ENCODE results near the gene GID4. TPM values are rescaled to one million over a fixed set of nuclear protein-coding genes. Genes with fewer than 3 reads are reported as not detected.

GID4 gene
- total and polyA plus RNA-seq, 8 donors: 2.7 to 9.6 (median 5.6) TPM

- Histone ChIP-seq H3K9me3 (no peaks in the 10 kb centered on the region), H3K4me3 (no peak overlapping the region), H3K27ac (no peak overlapping the region), H3K27me3 (no peaks in the 10 kb centered on the region), H3K4me1 (peaks cover 0 to 15% (median 0%) of the 10 kb centered on the region in 3 donors), H3K36me3 (no peaks in the 10 kb centered on the region)
- 13 to 20% methylated on average over 5 of the region's 5 CpGs for WGBS, 2 donors
- FAIRE-seq: peak; percentile 71
- peak; percentile 25 to 50 (median 36) for TF ChIP-seq CTCF (IDR thresholded peaks at IDR 0.05)
- DNase-seq: peak in 3 of 6 donors; percentile 53 to 60 (median 59)
- peak; percentile 93 to 97 (median 94) for ATAC-seq
- intact Hi-C loops (cut with DNase I): loop anchor here in 2 of 3 donors (10.0 kb wide), 2 partner anchors 139 to 359 kb away; no protein-coding TSS in a partner anchor
Measured at GRCh38 chr17:18033442-18034099, 5.6 kb upstream of the GID4 start.

GRCh38 chr17:18035704-18036103 lies 3.5 kb upstream of the GID4 start:
- DNase-seq (no peak), ATAC-seq (no peak), FAIRE-seq (no peak)
- Histone ChIP-seq H3K4me3 (no peak overlapping the region), H3K4me1 (peaks cover 0 to 22% (median 6%) of the 10 kb centered on the region in 3 donors), H3K9me3 (no peaks in the 10 kb centered on the region), H3K36me3 (no peaks in the 10 kb centered on the region), H3K27me3 (no peaks in the 10 kb centered on the region), H3K27ac (no peak overlapping the region)
- intact Hi-C loops (cut with DNase I): loop anchor here in 2 of 3 donors (10.0 kb wide), 2 partner anchors 141 to 361 kb away; no protein-coding TSS in a partner anchor
- no peak for TF ChIP-seq CTCF (IDR thresholded peaks at IDR 0.05)
- WGBS, 2 donors: 32 to 40% methylated on average over 2 of the region's 2 CpGs

DNA sequence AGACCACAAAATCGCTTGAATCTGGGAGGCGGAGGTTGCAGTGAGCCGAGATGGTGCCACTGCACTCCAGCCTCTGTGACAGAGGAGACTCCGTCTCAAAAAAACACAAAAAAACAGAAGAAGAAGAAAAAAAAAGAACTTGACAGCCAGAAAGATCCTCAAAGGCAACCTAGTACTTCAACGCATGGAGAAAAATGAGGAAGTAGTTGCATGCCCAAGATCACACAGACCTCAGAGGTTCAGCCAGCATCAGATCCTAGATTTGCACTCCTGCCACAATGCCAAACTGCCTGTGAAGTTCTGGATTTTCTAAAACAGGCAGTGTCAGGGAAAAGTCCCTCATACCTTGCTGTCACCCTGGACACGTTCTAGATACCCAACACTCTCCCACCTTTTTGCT lies 1.7 kb upstream of the GID4 start:
- ATAC-seq (no peak), FAIRE-seq (no peak), DNase-seq (no peak)
- no peak overlapping the region for H3K27ac ChIP-seq
- intact Hi-C loops (cut with DNase I): loop anchor here in 2 of 3 donors (10.0 kb wide), 2 partner anchors 143 to 363 kb away; no protein-coding TSS in a partner anchor
- no peak for TF ChIP-seq CTCF (IDR thresholded peaks at IDR 0.05)
- no peaks in the 10 kb centered on the region for H3K36me3 ChIP-seq
- no peaks in the 10 kb centered on the region for H3K27me3 ChIP-seq
- WGBS, 2 donors: 68 to 74% methylated on average over 6 of the region's 6 CpGs
- H3K9me3 ChIP-seq: no peaks in the 10 kb centered on the region
- peaks cover 0 to 37% (median 11%) of the 10 kb centered on the region in 3 donors for H3K4me1 ChIP-seq
- H3K4me3 ChIP-seq: no peak overlapping the region

GRCh38 chr17:18038149-18038850 lies 908 bp upstream of the GID4 start:
- WGBS, 2 donors: 3 to 5% methylated on average over 13 of the region's 13 CpGs
- Histone ChIP-seq H3K27me3 (no peaks in the 10 kb centered on the region), H3K4me3 (peak overlapping the region; percentile 69 to 97 (median 90)), H3K9me3 (no peaks in the 10 kb centered on the region), H3K4me1 (peaks cover 0 to 44% (median 11%) of the 10 kb centered on the region in 3 donors), H3K36me3 (no peaks in the 10 kb centered on the region), H3K27ac (peak overlapping the region in 3 of 4 donors; percentile 35 to 76 (median 62))
- ATAC-seq: no peak
- DNase-seq: no peak
- intact Hi-C loops (cut with DNase I): loop anchor here in 2 of 3 donors (10.0 kb wide), 2 partner anchors 143 to 363 kb away; no protein-coding TSS in a partner anchor
- no peak for FAIRE-seq
- no peak for TF ChIP-seq CTCF (IDR thresholded peaks at IDR 0.05)
